Brain microvascular endothelial cell (primary cell): ENCODE data around the gene BAAT.
"Not testable (repeated sequence)": the region's sequence is repeated elsewhere in the genome, so short reads cannot be mapped to it uniquely, and the experiment has no call there.

ENCODE experiments used
- DNase-seq: peaks from one replicate; pipeline ENCODE4 v3.0.0-alpha.2; 2020
- H3K27ac ChIP-seq: fragments of 250-450 bp; sonication (Bioruptor Pico); 2 replicates; pipeline ENCODE4 v1.5.1; 2020; ENCODE audit warnings: mild to moderate bottlenecking, moderate library complexity
- H3K27me3 ChIP-seq: fragments of 250-450 bp; sonication (Bioruptor Pico); replicated peaks from 2 replicates; pipeline ENCODE4 v1.5.1; 2020; ENCODE audit warnings: mild to moderate bottlenecking
- H3K36me3 ChIP-seq: fragments of 250-450 bp; sonication (Bioruptor Pico); replicated peaks from 2 replicates; pipeline ENCODE4 v1.5.1; 2020; ENCODE audit warnings: mild to moderate bottlenecking
- H3K4me3 ChIP-seq: 2 replicates; pipeline ENCODE4 v1.5.1; 2011; ENCODE audit warnings: low read depth, mild to moderate bottlenecking, control low read depth, low read length, moderate library complexity
- in situ Hi-C: cut with HindIII; loops from 2 replicates; pipeline ENCODE4 v1.10.0; 2017; ENCODE audit warnings: low sequenced_read_pairs, low pct_ligation_motif_present
- TF ChIP-seq, protein P1 (sequence below): IDR thresholded peaks from 2 replicates; pipeline ENCODE4 v1.5.1; 2011; ENCODE audit warnings: low read depth, mild to moderate bottlenecking, moderate library complexity, low read length, control low read depth, inconsistent platforms; ENCODE audit errors: missing control alignments

BAAT gene

GRCh38 chr9:101332362-101332761 is 52.4 kb downstream of the BAAT start:
- H3K27ac ChIP-seq = no peak overlapping the region
- H3K36me3 ChIP-seq = no peaks in the 10 kb centered on the region
- H3K4me3 ChIP-seq = no peak overlapping the region
- TF ChIP-seq, protein P1, sequence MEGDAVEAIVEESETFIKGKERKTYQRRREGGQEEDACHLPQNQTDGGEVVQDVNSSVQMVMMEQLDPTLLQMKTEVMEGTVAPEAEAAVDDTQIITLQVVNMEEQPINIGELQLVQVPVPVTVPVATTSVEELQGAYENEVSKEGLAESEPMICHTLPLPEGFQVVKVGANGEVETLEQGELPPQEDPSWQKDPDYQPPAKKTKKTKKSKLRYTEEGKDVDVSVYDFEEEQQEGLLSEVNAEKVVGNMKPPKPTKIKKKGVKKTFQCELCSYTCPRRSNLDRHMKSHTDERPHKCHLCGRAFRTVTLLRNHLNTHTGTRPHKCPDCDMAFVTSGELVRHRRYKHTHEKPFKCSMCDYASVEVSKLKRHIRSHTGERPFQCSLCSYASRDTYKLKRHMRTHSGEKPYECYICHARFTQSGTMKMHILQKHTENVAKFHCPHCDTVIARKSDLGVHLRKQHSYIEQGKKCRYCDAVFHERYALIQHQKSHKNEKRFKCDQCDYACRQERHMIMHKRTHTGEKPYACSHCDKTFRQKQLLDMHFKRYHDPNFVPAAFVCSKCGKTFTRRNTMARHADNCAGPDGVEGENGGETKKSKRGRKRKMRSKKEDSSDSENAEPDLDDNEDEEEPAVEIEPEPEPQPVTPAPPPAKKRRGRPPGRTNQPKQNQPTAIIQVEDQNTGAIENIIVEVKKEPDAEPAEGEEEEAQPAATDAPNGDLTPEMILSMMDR = no peak
- no peak for DNase-seq
- in situ Hi-C loops = no loop called here
- H3K27me3 ChIP-seq = no peaks in the 10 kb centered on the region

GRCh38 chr9:101327422-101327909 is 57.3 kb downstream of the BAAT start:
- in situ Hi-C loops, DNase-seq, H3K36me3 ChIP-seq, H3K4me3 ChIP-seq, H3K27ac ChIP-seq, H3K27me3 ChIP-seq: not testable (repeated sequence)

DNA sequence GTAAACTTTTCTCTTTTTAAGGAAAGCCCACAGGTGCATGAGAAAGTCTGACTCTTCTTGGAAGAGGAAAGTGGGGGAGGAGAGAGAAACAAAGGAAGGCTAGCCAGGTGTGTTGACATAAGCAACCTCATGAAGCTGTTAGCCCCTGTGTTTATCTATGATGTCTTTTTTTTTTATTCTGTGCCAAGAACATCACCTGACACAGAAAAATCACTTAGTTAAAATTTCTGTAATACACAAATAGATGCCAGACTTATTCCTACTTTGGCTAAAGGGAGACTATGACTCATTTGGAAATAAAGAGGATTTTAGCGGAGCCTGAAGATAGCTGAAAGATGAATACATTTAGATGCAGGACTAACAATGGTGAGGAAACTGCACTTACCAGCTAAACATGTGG is 58.3 kb downstream of the BAAT start:
- TF ChIP-seq, protein P1 = no peak
- Histone ChIP-seq H3K27ac (no peak overlapping the region), H3K36me3 (no peaks in the 10 kb centered on the region), H3K4me3 (no peak overlapping the region), H3K27me3 (no peaks in the 10 kb centered on the region)
- DNase-seq = no peak
- in situ Hi-C loops = no loop called here

- no peak overlapping the region for H3K27ac ChIP-seq
- H3K4me3 ChIP-seq = no peak overlapping the region
- TF ChIP-seq, protein P1 = no peak
- in situ Hi-C loops = no loop called here
- H3K27me3 ChIP-seq = no peaks in the 10 kb centered on the region
- no peak for DNase-seq
- no peaks in the 10 kb centered on the region for H3K36me3 ChIP-seq
These were observed 58.8 kb downstream of the BAAT start for GRCh38 chr9:101326035-101326434.

DNA sequence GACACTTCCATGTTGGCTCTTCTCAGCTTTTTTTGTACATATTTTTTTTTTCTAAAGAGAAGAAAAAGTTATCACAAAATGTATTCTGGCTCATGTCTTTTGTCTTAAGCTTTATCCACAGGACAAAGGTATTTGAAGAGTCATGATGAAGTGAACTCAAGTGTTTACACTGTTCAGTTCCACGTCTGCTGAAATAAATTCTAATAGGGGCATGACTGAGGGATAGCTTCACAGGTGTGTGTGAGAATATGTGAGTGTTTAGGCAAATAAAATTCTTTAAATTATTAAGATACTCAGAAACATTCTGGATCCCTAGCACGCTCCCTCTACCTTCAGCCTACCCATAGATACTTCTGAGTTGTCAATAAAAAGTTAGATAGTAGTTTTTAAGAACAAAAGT is 59.8 kb downstream of the BAAT start:
- DNase-seq = no peak
- H3K4me3 ChIP-seq = no peak overlapping the region
- TF ChIP-seq, protein P1 = no peak
- H3K27ac ChIP-seq = no peak overlapping the region
- no peaks in the 10 kb centered on the region for H3K27me3 ChIP-seq
- no peaks in the 10 kb centered on the region for H3K36me3 ChIP-seq
- in situ Hi-C loops = no loop called here

- H3K27ac ChIP-seq = no peak overlapping the region
- H3K4me3 ChIP-seq = no peak overlapping the region
- TF ChIP-seq, protein P1 = no peak
- no peaks in the 10 kb centered on the region for H3K36me3 ChIP-seq
- DNase-seq = no peak
- in situ Hi-C loops = loop anchor here (25.0 kb wide), 1 partner anchor 712 kb away; no protein-coding TSS in a partner anchor
- no peaks in the 10 kb centered on the region for H3K27me3 ChIP-seq
These were observed 60.5 kb downstream of the BAAT start for GRCh38 chr9:101324245-101324804.
